ENCODE measurements around the gene DLL1.

- TF ChIP-seq CTCF (conservative IDR thresholded peaks at IDR 0.05; ENCODE audit: low read length) (no peak), EZH2phosphoT487 (IDR thresholded peaks at IDR 0.05; ENCODE audit: borderline replicate concordance, low read depth, low read length) (no peak)
These were observed 39.7 kb downstream of the DLL1 start for GRCh38 chr6:170250981-170251775.

Data from OCI-LY7 (cell line).